HG03558 (cell line): ENCODE data around the gene POLR2E.

Source experiments
- ATAC-seq: cut with Tn5 transposase; IDR thresholded peaks from one replicate; pipeline ENCODE4 v1.9.1; 2021; ENCODE audit warnings: moderate number of reproducible peaks; ENCODE audit not compliant: unreplicated experiment; ENCODE audit errors: extremely low read depth

The POLR2E gene

DNA sequence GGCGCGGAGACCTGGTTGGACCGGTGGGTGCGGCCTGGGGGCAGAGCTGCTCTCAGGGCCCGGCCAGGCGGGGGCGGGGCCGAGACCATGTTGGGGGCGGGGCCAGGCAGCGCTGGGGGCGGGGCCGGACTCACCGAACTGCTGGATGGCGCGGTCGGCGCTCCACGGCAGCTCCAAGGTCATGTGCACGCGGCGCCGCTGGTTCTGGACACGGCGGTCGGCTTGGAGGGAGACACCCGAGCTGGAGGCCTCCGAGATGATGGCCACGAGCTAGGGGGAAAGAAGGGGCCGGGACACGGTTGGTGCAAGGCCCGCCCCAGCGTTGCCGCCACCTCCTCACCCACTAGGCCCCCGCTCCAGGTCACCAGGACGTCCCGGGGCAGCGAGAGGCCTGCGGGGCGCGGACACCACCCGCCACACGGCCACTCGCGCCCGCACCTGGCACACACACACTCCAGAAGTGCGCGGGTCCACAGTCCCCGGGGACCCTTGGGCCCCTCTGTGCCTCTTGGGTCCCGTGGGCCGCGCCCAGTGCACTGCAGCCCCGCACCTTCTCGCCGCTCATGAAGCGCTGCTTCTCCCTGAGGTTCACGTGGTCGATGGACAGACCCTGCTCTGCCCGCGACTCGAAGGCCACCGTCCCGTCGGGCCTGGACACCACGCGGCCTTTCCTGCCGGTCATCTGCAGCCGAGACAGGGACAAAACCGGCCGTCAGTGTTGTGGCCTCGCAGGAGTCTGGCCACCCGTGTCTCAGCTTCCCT lies 17.3 kb upstream of the POLR2E start:
- ATAC-seq, result no peak

GRCh38 chr19:1111641-1112267 lies 16.6 kb upstream of the POLR2E start:
- ATAC-seq, result no peak

- no peak for ATAC-seq
Observed at GRCh38 chr19:1110809-1111640, 15.8 kb upstream of the POLR2E start.

- no peak for ATAC-seq
Observed at GRCh38 chr19:1109697-1110671, 14.8 kb upstream of the POLR2E start.

GRCh38 chr19:1109032-1109551 lies 13.9 kb upstream of the POLR2E start:
- no peak for ATAC-seq

DNA sequence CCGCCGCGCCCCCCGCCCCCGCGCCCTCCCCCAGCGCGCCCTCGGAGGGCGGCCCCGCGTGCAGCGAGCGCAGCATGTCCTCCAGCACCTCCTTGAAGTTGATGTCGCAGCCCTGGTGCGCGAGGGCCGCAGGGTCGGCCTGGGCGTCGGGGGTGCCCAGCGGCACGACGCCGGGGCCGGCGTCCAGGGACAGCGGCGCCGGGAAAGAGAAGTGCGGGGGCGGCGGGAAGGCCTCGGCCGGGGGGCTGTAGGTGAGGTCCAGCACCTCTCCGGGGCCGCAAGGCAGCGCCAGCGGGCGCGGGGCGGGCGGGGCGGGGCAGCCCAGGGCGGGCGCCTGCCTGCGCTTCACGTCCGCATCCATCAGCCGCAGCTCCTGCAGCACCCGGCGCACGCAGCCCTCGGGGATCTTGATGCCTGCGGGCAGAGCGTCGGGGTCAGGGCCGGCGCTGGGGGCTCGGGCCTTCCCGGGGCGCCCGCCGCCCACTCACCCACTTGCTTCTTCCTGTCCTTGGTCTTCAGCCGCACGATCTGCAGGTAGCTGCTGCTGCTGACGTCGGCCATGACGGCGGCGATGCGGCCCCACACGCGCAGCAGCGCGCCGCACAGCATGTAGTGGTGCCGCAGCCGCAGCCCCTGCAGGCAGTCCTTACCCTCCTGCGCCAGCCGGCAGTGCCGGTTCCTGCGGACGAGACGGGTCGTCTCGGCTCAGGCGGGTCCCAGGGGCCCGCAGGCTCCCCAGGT lies 13.3 kb upstream of the POLR2E start:
- no peak for ATAC-seq

- ATAC-seq, result no peak
Observed at GRCh38 chr19:1107661-1108261, 12.6 kb upstream of the POLR2E start.

GRCh38 chr19:1106841-1107660 lies 11.9 kb upstream of the POLR2E start:
- no peak for ATAC-seq

- ATAC-seq, result no peak
Observed at GRCh38 chr19:1105873-1106840, 11.0 kb upstream of the POLR2E start.

- ATAC-seq, result no peak
Observed at GRCh38 chr19:1105008-1105872, 10.1 kb upstream of the POLR2E start.

DNA sequence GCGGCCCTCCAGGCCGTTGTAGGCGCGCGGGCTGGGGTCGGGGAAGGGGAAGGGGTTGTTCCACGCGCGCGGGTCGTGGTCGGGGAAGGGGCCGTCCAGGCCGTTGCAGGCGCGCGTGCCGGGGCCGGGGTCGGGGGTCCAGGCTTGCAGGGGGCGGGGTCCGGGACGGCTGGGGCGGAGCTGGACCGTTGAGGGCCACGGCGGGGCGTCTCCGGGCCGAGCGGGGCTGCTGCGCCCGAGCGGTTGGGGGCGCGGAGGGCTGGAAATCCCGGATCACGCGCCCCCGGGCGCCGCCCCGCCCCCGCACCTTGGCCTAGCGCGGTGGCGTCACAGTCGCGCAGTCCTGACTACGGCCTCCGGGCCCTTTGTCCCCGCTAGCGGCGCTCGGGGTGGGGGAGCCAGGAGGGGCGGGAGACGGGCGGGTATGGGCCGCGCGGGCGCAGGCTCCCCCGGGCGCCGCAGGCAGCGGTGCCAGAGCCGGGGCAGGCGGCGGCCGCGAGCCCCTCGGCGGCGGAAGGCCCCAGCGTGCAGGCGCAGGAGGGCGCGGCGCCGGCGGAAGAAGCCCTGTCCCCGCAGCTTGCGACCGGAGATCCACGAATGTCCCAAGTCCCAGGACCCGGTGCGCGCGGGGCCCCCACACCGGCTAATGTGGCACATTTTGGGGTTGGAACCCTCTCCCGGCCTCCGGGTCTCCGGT lies 9.3 kb upstream of the POLR2E start:
- ATAC-seq, result no peak

- peak; percentile 36 for ATAC-seq
Observed at GRCh38 chr19:1103708-1104310, 8.6 kb upstream of the POLR2E start, which contains the start of gene GPX4. GPX4 (plus strand) TSS chr19:1103994; CDS start chr19:1104044, 50 bp downstream.

GRCh38 chr19:1103132-1103707 lies 8.0 kb upstream of the POLR2E start:
- ATAC-seq, result no peak

GRCh38 chr19:1102407-1103131 lies 7.4 kb upstream of the POLR2E start:
- ATAC-seq, result no peak
